GM12878 (cell line): ENCODE data around the gene ADAT3. TPM values are rescaled to one million over a fixed set of nuclear protein-coding genes. Genes with fewer than 3 reads are reported as not detected.

Source experiments
- ATAC-seq: fragments of 200-7000 bp; cut with Tn5 transposase; 3 replicates; pipeline ENCODE4 v1.9.1; 2020; ENCODE audit warnings: mild to moderate bottlenecking, moderate library complexity
- BruUV-seq: library from RNA; stranded (reverse); fragments of 400-500 nt; replicated peaks from 2 replicates; lab custom pipeline; 2021; lab: Mats Ljungman, UMichigan
- CTCF ChIA-PET: fragments of 300-600 bp; sonication (Branson Sonifier 250); formaldehyde crosslinking; extraction: SDS; loops from one replicate; lab custom pipeline; 2021; ENCODE audit warnings: inconsistent platforms; lab: Yijun Ruan, JAX
- POLR2A ChIA-PET: fragments of 350-600 bp; formaldehyde crosslinking; extraction: SDS; loops from one replicate; lab custom pipeline; 2021; ENCODE audit warnings: inconsistent platforms; lab: Charles Lee
- RAD21 ChIA-PET: fragments of 300-600 bp; sonication (Branson Sonifier 250); formaldehyde crosslinking; loops from one replicate; lab custom pipeline; 2023; ENCODE audit warnings: antibody characterized with exemption; ENCODE audit not compliant: unreplicated experiment; lab: Charles Lee
- SMC1A ChIA-PET: fragments of 300-600 bp; sonication (Branson Sonifier 250); formaldehyde crosslinking; loops from one replicate; lab custom pipeline; 2023; ENCODE audit not compliant: unreplicated experiment, uncharacterized antibody; lab: Charles Lee
- DNase-seq: peaks from one replicate; pipeline ENCODE4 v3.0.0-alpha.2; 2011; ENCODE audit warnings: low read depth, low spot score
- FAIRE-seq: peaks from 3 replicates; lab custom pipeline; 2011; peaks lifted over from hg19 to GRCh38; lab: Jason Lieb, UNC
- H2AFZ ChIP-seq: 2 replicates; pipeline ENCODE4 v1.6.0; 2011; ENCODE audit warnings: low read depth, low read length, control low read depth; ENCODE audit not compliant: control insufficient read depth
- H3K27ac ChIP-seq: 2 replicates; pipeline ENCODE4 v1.5.1; 2011; ENCODE audit warnings: control low read depth; ENCODE audit not compliant: control insufficient read depth, insufficient read depth
- H3K27me3 ChIP-seq, 2 experiments: replicated peaks in 1 of 2; 2 replicates each; pipeline versions ENCODE4 v1.6.0 to v1.6.1; 2011; ENCODE audit warnings: low read length in 1 of 2; ENCODE audit not compliant: control insufficient read depth in 2 of 2, insufficient read depth in 2 of 2
- H3K36me3 ChIP-seq, 2 experiments: 2 replicates each; pipeline ENCODE4 v1.5.1; 2011; ENCODE audit warnings: low read length in 1 of 2; ENCODE audit not compliant: control insufficient read depth in 2 of 2, insufficient read depth in 2 of 2
- H3K4me1 ChIP-seq: 2 replicates; pipeline ENCODE4 v1.6.1; 2011; ENCODE audit warnings: mild to moderate bottlenecking, low read length, moderate library complexity, mixed read lengths; ENCODE audit not compliant: control insufficient read depth, insufficient read depth
- H3K4me2 ChIP-seq: 2 replicates; pipeline ENCODE4 v1.6.0; 2011; ENCODE audit warnings: control low read depth; ENCODE audit not compliant: control insufficient read depth, insufficient read depth
- H3K4me3 ChIP-seq: fragments of 200-600 bp; sonication (generic); 2 replicates; pipeline ENCODE4 v1.5.1; 2016
- H3K79me2 ChIP-seq: 2 replicates; pipeline ENCODE4 v1.6.0; 2011; ENCODE audit warnings: low read length; ENCODE audit not compliant: control insufficient read depth, insufficient read depth
- H3K9ac ChIP-seq: 2 replicates; pipeline ENCODE4 v1.8.0; 2011; ENCODE audit warnings: low read length, control low read depth, mixed read lengths; ENCODE audit not compliant: control insufficient read depth, insufficient read depth
- H3K9me3 ChIP-seq: replicated peaks from 3 replicates; pipeline ENCODE4 v1.5.1; 2011; ENCODE audit warnings: mild to moderate bottlenecking, low read length; ENCODE audit not compliant: control insufficient read depth, insufficient read depth
- H4K20me1 ChIP-seq: 2 replicates; pipeline ENCODE4 v1.6.0; 2011; ENCODE audit not compliant: control insufficient read depth, insufficient read depth
- BRCA1 ChIP-seq: IDR thresholded peaks from 2 replicates; pipeline ENCODE4 v1.6.1; 2011; ENCODE audit warnings: low read depth, low read length, improper control_type of control experiment
- POU2F2 ChIP-seq: IDR thresholded peaks from 3 replicates; pipeline ENCODE4 v1.6.1; 2011; ENCODE audit warnings: low read depth, mild to moderate bottlenecking, low read length, borderline replicate concordance
- STAT1 ChIP-seq: fragments of 450-650 bp; conservative IDR thresholded peaks from 2 replicates; pipeline ENCODE4 v1.6.1; 2014; ENCODE audit warnings: antibody characterized with exemption, mild to moderate bottlenecking
- SUPT20H ChIP-seq: IDR thresholded peaks from 2 replicates; pipeline ENCODE4 v1.6.1; 2011; ENCODE audit warnings: low read depth, mild to moderate bottlenecking, low read length, moderate library complexity, borderline replicate concordance; ENCODE audit not compliant: control insufficient read depth
- WGBS: methylation state at CpG from one replicate; pipeline ENCODE4 v1.1.6; 2016; ENCODE audit warnings: low lambda C conversion rate; ENCODE audit not compliant: insufficient replicate concordance, insufficient coverage; ENCODE audit errors: missing lambda C conversion rate; 5-methylcytosine and 5-hydroxymethylcytosine counted together
- in situ Hi-C: fragments of 300-500 bp; cut with MboI; formaldehyde crosslinking; loops from 9 replicates; pipeline ENCODE4 v1.14.3; 2018; ENCODE audit warnings: mixed read lengths
- intact Hi-C: fragments of 100-400 bp; cut with micrococcal nuclease; formaldehyde crosslinking; loops from one replicate; pipeline ENCODE4 v1.14.2; 2022; ENCODE audit not compliant: unreplicated experiment
- polyA plus RNA-seq, 11 experiments: library from polyadenylated mRNA; depleted of rRNA in 4 of 11; unstranded in 6 of 11; stranded (reverse) in 5 of 11; fragments of >200 nt; fragmentation: Nextera tagmentation in 4 of 11; fragmentation: Illumina TruSeq in 1 of 11; extraction: Ambion mirVana in 4 of 11; extraction: Trizol in 1 of 11; gene quantifications; 1 replicate in 1 of 11; 2 replicates in 10 of 11; pipeline versions ENCODE4 v1.2.1 to v1.2.3, GENCODE V29; 2011 to 2016; ENCODE audit warnings: inconsistent platforms in 2 of 11, missing spikeins in 2 of 11, low read depth in 1 of 11
- total RNA-seq, 4 experiments: library from RNA; depleted of rRNA in 3 of 4; stranded (reverse); fragments of >200 nt in 3 of 4; fragmentation: Illumina TruSeq in 1 of 4; extraction: Trizol in 1 of 4; gene quantifications; 2 replicates each; pipeline versions ENCODE4 v1.2.1 to v1.2.3, GENCODE V29; 2013 to 2021
- TF ChIP-seq, protein P1 (sequence below): fragments of 450-650 bp; IDR thresholded peaks from 2 replicates; pipeline ENCODE4 v1.6.1; 2017; ENCODE audit warnings: mild to moderate bottlenecking, moderate library complexity

The ADAT3 gene
- total and polyA plus RNA-seq, 10 of the 15 experiments (the other 5 are each of a cell fraction or from before 2014, with no cell fraction given) = 0.27 to 11.8 (median 7.7) TPM; not detected in 3

GRCh38 chr19:1860042-1860775 lies 45.0 kb upstream of the ADAT3 start (continued):
- TF ChIP-seq, protein P1, sequence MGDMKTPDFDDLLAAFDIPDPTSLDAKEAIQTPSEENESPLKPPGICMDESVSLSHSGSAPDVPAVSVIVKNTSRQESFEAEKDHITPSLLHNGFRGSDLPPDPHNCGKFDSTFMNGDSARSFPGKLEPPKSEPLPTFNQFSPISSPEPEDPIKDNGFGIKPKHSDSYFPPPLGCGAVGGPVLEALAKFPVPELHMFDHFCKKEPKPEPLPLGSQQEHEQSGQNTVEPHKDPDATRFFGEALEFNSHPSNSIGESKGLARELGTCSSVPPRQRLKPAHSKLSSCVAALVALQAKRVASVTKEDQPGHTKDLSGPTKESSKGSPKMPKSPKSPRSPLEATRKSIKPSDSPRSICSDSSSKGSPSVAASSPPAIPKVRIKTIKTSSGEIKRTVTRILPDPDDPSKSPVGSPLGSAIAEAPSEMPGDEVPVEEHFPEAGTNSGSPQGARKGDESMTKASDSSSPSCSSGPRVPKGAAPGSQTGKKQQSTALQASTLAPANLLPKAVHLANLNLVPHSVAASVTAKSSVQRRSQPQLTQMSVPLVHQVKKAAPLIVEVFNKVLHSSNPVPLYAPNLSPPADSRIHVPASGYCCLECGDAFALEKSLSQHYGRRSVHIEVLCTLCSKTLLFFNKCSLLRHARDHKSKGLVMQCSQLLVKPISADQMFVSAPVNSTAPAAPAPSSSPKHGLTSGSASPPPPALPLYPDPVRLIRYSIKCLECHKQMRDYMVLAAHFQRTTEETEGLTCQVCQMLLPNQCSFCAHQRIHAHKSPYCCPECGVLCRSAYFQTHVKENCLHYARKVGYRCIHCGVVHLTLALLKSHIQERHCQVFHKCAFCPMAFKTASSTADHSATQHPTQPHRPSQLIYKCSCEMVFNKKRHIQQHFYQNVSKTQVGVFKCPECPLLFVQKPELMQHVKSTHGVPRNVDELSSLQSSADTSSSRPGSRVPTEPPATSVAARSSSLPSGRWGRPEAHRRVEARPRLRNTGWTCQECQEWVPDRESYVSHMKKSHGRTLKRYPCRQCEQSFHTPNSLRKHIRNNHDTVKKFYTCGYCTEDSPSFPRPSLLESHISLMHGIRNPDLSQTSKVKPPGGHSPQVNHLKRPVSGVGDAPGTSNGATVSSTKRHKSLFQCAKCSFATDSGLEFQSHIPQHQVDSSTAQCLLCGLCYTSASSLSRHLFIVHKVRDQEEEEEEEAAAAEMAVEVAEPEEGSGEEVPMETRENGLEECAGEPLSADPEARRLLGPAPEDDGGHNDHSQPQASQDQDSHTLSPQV = no peak

GRCh38 chr19:1860821-1861598 lies 44.2 kb upstream of the ADAT3 start:
- Histone ChIP-seq H4K20me1 (peaks cover 7% of the 10 kb centered on the region; the same call in 1 of the 2 replicates), H2AFZ (no peak overlapping the region), H3K9ac (peak overlapping the region; percentile 56), H3K79me2 (peaks cover 69% of the 10 kb centered on the region), H3K9me3 (no peaks in the 10 kb centered on the region), H3K27ac (no peak overlapping the region), H3K4me3 (peak overlapping the region; percentile 94), H3K4me2 (peak overlapping the region; percentile 72), H3K4me1 (peaks cover 11% of the 10 kb centered on the region), H3K36me3 (peaks cover 0 to under 1% of the 10 kb centered on the region in 2 experiments; a peak in 1 of 4 replicates), H3K27me3 (no peaks in the 10 kb centered on the region)
- TF ChIP-seq SUPT20H (no peak), BRCA1 (no peak), STAT1 (no peak), POU2F2 (no peak)
- intact Hi-C loops = no loop called here
- FAIRE-seq = no peak
- 38% methylated on average over 28 of the region's 28 CpGs for WGBS
- POLR2A ChIA-PET = interaction anchor here (0.6 to 1.2 kb wide), 2 partner anchors 15 to 171 kb away, joined by 3 read pairs; no protein-coding TSS in a partner anchor
- CTCF ChIA-PET = no interaction called here
- RAD21 ChIA-PET = no interaction called here
- no peak for DNase-seq
- BruUV-seq = no TSS peak
- ATAC-seq = no peak
- in situ Hi-C loops = loop anchor here (25.0 kb wide), 1 partner anchor 1501 kb away; the partner anchor contains the start of gene NFIC
- SMC1A ChIA-PET = no interaction called here
